Activated CD4-positive, alpha-beta T cell treated with anti-CD3 and anti-CD28 coated beads, Interleukin-10, Interleukin-2, amounts not matched to agents 100 ng/mL and 50 ng/mL, durations not matched to agents 16 hours and 8 hours (primary cell): Measurements from ENCODE around the gene CFAP410.
"Not testable (repeated sequence)": the region's sequence is repeated elsewhere in the genome, so short reads cannot be mapped to it uniquely, and the experiment has no call there.

ENCODE experiments used
- DNase-seq: peaks from one replicate; pipeline ENCODE4 v3.0.0-alpha.2; 2020

Gene CFAP410

GRCh38 chr21:44368711-44369446, 29.7 kb upstream of the CFAP410 start:
- DNase-seq: no peak

DNA sequence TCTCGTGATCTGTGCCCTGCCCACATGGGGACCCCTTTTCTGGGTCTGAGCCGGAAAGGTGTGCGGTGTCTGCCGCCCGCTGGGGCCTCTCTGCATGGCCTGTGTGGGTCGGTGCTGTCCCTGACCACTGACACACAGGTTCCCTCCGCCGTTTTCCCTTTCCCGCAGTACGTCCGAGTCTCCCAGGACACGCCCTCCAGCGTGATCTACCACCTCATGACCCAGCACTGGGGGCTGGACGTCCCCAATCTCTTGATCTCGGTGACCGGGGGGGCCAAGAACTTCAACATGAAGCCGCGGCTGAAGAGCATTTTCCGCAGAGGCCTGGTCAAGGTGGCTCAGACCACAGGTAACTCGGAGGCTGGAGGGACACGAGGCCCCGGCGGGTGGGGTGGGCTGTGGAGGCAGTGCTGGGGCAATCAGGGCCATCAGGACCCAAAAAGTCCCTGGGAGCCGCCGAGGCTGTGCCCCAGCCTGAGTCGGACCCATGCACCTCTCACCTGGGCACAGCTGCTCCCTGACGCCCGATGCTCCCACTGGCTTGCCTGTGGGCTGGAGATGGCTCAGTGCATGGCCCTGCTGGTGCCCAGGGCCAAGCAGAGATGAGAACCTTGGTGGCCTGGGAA, 27.5 kb upstream of the CFAP410 start:
- DNase-seq: no peak

GRCh38 chr21:44365967-44366585, 26.9 kb upstream of the CFAP410 start:
- no peak for DNase-seq

- DNase-seq: no peak
Measured at GRCh38 chr21:44365251-44365966, 26.2 kb upstream of the CFAP410 start.

GRCh38 chr21:44364151-44365053, 25.2 kb upstream of the CFAP410 start:
- DNase-seq: no peak

DNA sequence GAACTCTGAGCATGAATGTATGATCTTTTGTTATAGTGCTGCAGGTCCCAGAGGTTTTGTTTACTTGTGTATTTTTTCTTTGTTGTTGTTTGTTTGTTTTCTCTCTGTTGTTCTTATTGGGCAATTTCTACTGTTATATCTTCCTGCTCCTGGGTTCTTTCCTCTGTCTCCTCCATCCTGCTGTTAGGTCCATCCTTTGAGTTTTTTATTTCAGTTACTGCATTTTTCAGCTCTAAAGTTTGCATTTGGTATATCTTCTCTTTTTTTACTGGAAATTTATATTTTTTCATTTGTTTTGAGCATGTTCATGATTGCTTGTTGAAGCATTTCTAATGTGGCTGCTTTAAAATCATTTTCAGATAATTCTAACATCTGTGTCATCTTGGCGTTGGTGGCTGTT, 24.1 kb upstream of the CFAP410 start:
- no peak for DNase-seq

DNA sequence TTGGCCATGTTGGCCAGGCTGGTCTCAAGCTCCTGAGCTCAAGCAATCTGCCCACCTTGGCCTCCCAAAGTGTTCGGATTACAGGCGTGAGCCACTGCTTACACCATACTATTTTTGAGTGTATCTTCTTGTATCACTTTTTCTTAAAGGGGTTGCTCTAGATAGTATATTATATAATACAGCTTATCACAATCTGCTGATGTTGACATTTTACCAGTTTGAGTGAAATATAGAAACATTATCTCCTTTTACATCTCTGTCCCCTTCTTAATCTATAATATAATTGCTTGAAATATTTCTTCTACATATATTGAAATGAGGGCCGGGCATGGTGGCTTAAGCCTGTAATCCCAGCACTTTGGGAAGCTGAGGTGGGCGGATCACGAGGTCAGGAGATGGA, 22.7 kb upstream of the CFAP410 start:
- not testable (repeated sequence) for DNase-seq

- no peak for DNase-seq
Measured at GRCh38 chr21:44360159-44360558, 21.0 kb upstream of the CFAP410 start.

GRCh38 chr21:44359396-44359795, 20.2 kb upstream of the CFAP410 start:
- no peak for DNase-seq

GRCh38 chr21:44357064-44357837, 18.1 kb upstream of the CFAP410 start:
- DNase-seq: no peak

- DNase-seq: peak; percentile 16
Measured at GRCh38 chr21:44356636-44357035, 17.4 kb upstream of the CFAP410 start.

GRCh38 chr21:44356160-44356559, 17.0 kb upstream of the CFAP410 start:
- DNase-seq: no peak

- peak; percentile 36 for DNase-seq
Measured at GRCh38 chr21:44354775-44355771, 15.9 kb upstream of the CFAP410 start.

DNA sequence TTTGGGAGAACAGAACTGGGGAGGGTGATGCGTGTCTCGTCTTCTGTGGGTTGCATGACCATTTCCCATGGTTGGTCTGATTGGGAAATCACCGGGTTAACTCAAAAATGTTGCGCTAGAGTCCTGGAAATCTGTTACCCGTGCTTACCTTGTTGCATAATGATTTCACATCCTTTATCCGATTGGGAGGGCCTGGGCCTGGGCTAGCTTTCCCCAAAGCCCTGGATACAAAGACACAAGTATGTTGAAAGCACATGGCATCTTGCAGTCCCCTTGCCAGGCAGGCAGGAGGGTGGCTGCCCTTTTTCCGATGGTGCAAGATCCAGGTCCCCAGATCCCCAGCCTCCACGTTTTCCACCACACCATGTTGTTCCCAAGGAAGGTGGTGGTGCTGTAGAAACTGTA, 14.8 kb upstream of the CFAP410 start:
- no peak for DNase-seq

GRCh38 chr21:44353191-44353970, 14.2 kb upstream of the CFAP410 start, which contains the start of gene TRPM2:
Gene TRPM2, plus strand, starts transcription at chr21:44353621. Its CDS starts 80 bp downstream, at chr21:44353701.
- peak; percentile 47 for DNase-seq

GRCh38 chr21:44352253-44352860, 13.2 kb upstream of the CFAP410 start:
- no peak for DNase-seq

GRCh38 chr21:44351535-44352252, 12.5 kb upstream of the CFAP410 start:
- DNase-seq: no peak
